GM06990 (cell line): ENCODE results near the gene KCNJ11.
A peak's percentile ranks its signal among the peaks of the same experiment; 100 is the strongest.

Source experiments
- DNase-seq: peaks from one replicate; pipeline ENCODE4 v3.0.0-alpha.2; 2011; ENCODE audit not compliant: insufficient read length; ENCODE audit errors: extremely low read depth
- H3K27me3 ChIP-seq: replicated peaks from 2 replicates; pipeline ENCODE4 v1.6.0; 2011; ENCODE audit warnings: low read length; ENCODE audit not compliant: control insufficient read depth, insufficient read depth
- H3K36me3 ChIP-seq: 2 replicates; pipeline ENCODE4 v1.5.1; 2011; ENCODE audit warnings: low read length; ENCODE audit not compliant: control insufficient read depth, insufficient read depth
- H3K4me3 ChIP-seq: replicated peaks from 2 replicates; pipeline ENCODE4 v1.5.1; 2011; ENCODE audit warnings: low read depth, mild to moderate bottlenecking, control low read depth, low read length
- CTCF ChIP-seq: IDR thresholded peaks from 2 replicates; pipeline ENCODE4 v1.5.1; 2011; ENCODE audit warnings: low read length, control low read depth, mild to moderate bottlenecking, inconsistent platforms; ENCODE audit not compliant: insufficient read depth, poor library complexity, severe bottlenecking

The KCNJ11 gene

DNA sequence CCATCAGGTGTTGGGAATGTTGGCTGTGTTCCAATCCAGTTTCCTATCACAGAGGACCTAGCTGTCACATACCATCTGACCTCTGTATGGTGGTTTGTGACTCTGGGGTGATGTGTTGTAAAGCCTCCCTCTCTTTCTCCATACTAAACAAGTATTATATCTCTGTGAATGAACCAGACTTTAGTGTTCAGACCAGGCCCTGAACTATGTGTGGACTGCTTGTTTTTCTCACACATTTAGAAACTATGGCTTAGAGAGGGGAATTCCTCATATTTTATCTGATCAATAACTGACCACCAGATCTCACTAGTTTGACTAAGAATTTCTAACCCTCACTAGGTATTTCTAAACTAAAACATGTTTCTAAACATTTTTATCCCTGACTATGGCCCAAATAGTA is 19.4 kb downstream of the KCNJ11 start:
- Histone ChIP-seq H3K36me3 (no peaks in the 10 kb centered on the region), H3K27me3 (no peaks in the 10 kb centered on the region), H3K4me3 (no peak overlapping the region)
- TF ChIP-seq CTCF: no peak
- no peak for DNase-seq

- DNase-seq: no peak
- Histone ChIP-seq H3K27me3 (no peaks in the 10 kb centered on the region), H3K4me3 (no peak overlapping the region), H3K36me3 (no peaks in the 10 kb centered on the region)
- TF ChIP-seq CTCF: no peak
These were observed 19.9 kb downstream of the KCNJ11 start for GRCh38 chr11:17368551-17368950.

DNA sequence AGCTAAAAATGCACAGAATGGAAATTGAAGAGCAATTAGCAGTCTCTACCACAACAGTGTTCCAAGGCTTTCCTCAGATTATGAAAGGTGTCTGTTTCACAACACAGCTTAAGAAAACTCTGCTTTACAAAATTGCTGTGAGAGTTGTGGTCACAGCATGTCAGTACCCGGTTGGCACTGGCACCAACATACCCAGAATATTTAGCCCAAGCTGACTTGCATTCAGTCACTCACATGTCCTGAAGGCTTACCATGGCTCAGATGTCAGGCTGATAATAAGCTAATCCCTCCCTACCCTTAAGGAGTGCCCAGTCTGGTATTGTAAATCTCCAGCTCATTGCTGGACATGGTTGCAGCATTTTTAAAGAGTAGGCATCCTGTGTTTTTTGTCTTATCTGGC is 22.0 kb downstream of the KCNJ11 start:
- no peak for TF ChIP-seq CTCF
- H3K27me3 ChIP-seq: no peaks in the 10 kb centered on the region
- no peaks in the 10 kb centered on the region for H3K36me3 ChIP-seq
- no peak for DNase-seq
- no peak overlapping the region for H3K4me3 ChIP-seq

GRCh38 chr11:17354601-17354991 is 33.9 kb downstream of the KCNJ11 start:
- TF ChIP-seq CTCF: peak; percentile 63
- Histone ChIP-seq H3K27me3 (no peaks in the 10 kb centered on the region; the same call in 1 of the 2 replicates), H3K4me3 (no peak overlapping the region), H3K36me3 (no peaks in the 10 kb centered on the region)
- DNase-seq: no peak

DNA sequence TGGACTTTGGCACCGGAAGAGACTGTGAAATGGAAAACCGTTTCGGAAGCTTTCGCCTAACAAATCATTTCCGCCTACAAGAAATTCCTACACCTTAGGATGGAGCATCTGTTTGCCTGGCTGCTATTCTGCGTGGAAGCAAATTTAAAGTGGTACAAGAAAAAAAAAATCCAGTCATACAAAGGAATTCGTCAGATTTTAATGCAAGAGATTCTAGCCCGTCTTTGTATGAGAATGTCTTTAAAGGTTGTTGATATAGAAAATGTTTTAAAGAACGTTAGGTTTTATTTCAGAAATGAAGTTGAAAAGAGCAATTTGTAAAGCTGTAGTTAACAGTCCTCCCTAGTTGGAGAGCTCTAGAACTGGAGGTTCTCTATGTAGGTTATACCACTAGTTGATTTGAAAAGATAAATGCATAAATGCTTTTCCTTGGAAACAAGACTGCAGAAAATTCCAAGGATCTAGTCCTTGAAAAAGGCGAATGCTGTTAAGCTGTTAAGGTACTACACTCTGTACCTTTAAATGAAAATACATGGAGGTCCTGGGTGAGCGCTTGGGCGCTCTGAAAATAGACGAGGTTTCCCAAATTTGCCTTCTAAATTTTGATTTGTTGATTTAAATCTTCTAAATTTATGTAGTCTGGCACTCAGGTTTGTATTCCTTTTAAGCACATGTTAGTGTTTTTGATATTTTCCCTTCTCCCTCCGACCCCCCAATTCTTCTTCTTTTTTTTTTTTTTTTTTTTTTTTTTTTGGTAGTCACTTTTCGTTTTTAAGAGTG is 34.4 kb downstream of the KCNJ11 start:
- DNase-seq: no peak
- no peaks in the 10 kb centered on the region; the same call in 1 of the 2 replicates for H3K27me3 ChIP-seq
- H3K4me3 ChIP-seq: peak overlapping the region; percentile 62
- TF ChIP-seq CTCF: no peak
- no peaks in the 10 kb centered on the region for H3K36me3 ChIP-seq
